ENCODE data around the gene MGME1.

GRCh38 chr20:17943343-17943742, 25.5 kb upstream of the MGME1 start:
- TF ChIP-seq POLR2A (IDR thresholded peaks at IDR 0.05) (no peak), CTCF (IDR thresholded peaks at IDR 0.05) (no peak)

All from uterus (tissue), 2 donors.